Measurements from ENCODE around the gene NOX3. TPM values are rescaled to one million over a fixed set of nuclear protein-coding genes. Genes with fewer than 3 reads are reported as not detected.
A peak's percentile ranks its signal among the peaks of the same experiment; 100 is the strongest.

The NOX3 gene
- total RNA-seq, 1 donor: not detected

GRCh38 chr6:155422635-155423034 lies 33.0 kb downstream of the NOX3 start:
- TF ChIP-seq, protein P1, sequence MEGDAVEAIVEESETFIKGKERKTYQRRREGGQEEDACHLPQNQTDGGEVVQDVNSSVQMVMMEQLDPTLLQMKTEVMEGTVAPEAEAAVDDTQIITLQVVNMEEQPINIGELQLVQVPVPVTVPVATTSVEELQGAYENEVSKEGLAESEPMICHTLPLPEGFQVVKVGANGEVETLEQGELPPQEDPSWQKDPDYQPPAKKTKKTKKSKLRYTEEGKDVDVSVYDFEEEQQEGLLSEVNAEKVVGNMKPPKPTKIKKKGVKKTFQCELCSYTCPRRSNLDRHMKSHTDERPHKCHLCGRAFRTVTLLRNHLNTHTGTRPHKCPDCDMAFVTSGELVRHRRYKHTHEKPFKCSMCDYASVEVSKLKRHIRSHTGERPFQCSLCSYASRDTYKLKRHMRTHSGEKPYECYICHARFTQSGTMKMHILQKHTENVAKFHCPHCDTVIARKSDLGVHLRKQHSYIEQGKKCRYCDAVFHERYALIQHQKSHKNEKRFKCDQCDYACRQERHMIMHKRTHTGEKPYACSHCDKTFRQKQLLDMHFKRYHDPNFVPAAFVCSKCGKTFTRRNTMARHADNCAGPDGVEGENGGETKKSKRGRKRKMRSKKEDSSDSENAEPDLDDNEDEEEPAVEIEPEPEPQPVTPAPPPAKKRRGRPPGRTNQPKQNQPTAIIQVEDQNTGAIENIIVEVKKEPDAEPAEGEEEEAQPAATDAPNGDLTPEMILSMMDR (IDR thresholded peaks at IDR 0.05; ENCODE audit: insufficient read depth, low read length): no peak
- no peak overlapping the region for H3K4me3 ChIP-seq (ENCODE audit: low read depth, low read length)
- DNase-seq (ENCODE audit: low read depth): no peak

GRCh38 chr6:155420492-155420891 lies 35.1 kb downstream of the NOX3 start:
- TF ChIP-seq, protein P1 (IDR thresholded peaks at IDR 0.05; ENCODE audit: insufficient read depth, low read length): no peak
- DNase-seq (ENCODE audit: low read depth): no peak
- H3K4me3 ChIP-seq (ENCODE audit: low read depth, low read length): no peak overlapping the region

DNA sequence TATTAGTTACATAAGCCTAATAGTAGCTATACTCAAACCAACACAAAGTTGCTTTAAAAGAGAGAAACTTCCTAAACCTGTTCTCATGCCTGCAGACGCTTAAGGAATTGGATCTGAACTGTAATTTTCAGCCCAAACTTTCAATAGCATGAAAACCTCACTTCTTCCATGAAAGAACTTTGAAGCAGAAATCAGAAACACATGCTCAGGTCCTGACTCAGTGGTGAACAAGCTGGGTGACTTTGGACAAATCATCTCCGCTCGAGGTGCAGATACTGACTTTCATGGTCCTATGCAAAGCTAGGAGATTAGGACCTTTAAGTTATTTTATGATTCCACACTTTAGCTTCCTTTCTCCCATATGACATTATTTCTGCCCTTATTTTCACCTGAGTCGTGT lies 36.5 kb downstream of the NOX3 start:
- DNase-seq (ENCODE audit: low read depth): peak; percentile 48
- no peak overlapping the region for H3K4me3 ChIP-seq (ENCODE audit: low read depth, low read length)
- TF ChIP-seq, protein P1 (IDR thresholded peaks at IDR 0.05; ENCODE audit: insufficient read depth, low read length): no peak

- H3K4me3 ChIP-seq (ENCODE audit: low read depth, low read length): peak overlapping the region; percentile 39
- peak; percentile 79 for DNase-seq (ENCODE audit: low read depth)
- TF ChIP-seq, protein P1 (IDR thresholded peaks at IDR 0.05; ENCODE audit: insufficient read depth, low read length): no peak
Measured at GRCh38 chr6:155418017-155418761, 37.5 kb downstream of the NOX3 start.

GRCh38 chr6:155417454-155417853 lies 38.2 kb downstream of the NOX3 start:
- no peak overlapping the region for H3K4me3 ChIP-seq (ENCODE audit: low read depth, low read length)
- TF ChIP-seq, protein P1 (IDR thresholded peaks at IDR 0.05; ENCODE audit: insufficient read depth, low read length): no peak
- peak; percentile 15 for DNase-seq (ENCODE audit: low read depth)

GRCh38 chr6:155415953-155416352 lies 39.7 kb downstream of the NOX3 start:
- no peak overlapping the region for H3K4me3 ChIP-seq (ENCODE audit: low read depth, low read length)
- TF ChIP-seq, protein P1 (IDR thresholded peaks at IDR 0.05; ENCODE audit: insufficient read depth, low read length): no peak
- DNase-seq (ENCODE audit: low read depth): no peak

DNA sequence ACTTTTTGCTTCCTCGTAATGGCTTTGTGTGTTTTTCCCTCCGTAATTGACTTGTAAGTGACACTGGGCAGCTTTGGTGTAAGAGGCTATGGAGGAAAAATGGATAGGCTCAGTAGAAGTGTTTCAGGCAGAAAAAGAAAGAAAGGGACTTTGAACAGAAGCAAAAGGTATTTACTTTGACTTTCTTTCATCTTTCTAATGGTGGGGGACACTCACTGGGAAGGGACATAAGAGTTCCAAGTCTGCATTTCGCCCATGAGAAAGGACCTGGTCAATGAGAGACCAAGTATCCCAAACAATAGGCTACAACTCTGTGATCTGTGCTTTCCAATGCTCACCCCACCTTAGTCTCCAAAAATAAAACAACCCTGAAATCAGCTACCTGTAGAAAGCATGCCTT lies 41.6 kb downstream of the NOX3 start:
- TF ChIP-seq, protein P1 (IDR thresholded peaks at IDR 0.05; ENCODE audit: insufficient read depth, low read length): no peak
- H3K4me3 ChIP-seq (ENCODE audit: low read depth, low read length): no peak overlapping the region
- no peak for DNase-seq (ENCODE audit: low read depth)

Data from fibroblast of the aortic adventitia (primary cell).